HG03280 (cell line): Measurements from ENCODE around the gene CHAF1A.
A peak's percentile ranks its signal among the peaks of the same experiment; 100 is the strongest.

ENCODE experiments used
- ATAC-seq: cut with Tn5 transposase; IDR thresholded peaks from one replicate; pipeline ENCODE4 v1.9.1; 2021; ENCODE audit warnings: mild to moderate bottlenecking, moderate library complexity; ENCODE audit not compliant: unreplicated experiment

Gene CHAF1A

DNA sequence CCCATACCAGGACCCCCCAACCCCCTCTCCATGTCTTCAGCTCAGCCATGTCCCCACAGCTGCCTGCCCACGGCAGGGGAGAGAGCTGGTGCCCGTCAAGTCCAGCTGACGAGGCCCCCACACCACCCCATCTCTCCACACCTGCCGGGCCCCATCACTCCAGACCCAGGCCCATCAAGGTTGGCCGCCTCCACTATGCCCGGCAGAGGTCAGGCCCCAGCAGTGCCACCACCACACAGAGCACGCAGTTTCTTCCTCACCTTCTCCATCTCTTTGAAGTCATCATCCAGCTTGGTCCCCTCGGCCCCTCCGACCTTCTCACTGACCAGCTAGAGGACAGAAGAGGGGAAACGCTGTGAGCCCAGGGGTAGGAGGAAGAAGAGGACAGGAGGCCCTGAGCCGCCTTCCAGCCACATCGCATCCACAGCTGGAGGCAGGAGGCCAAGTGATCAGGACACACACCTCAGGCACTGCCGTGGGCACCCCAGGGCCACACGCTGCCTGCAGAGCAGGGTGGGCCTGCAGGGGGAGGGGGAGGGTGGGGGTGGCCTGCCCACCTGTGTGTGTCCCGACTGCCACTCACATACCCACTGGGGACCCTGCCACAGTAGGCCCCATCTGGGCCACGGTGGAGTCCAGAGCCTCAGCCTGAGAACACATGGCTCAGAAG lies 35.6 kb upstream of the CHAF1A start:
- no peak for ATAC-seq

- ATAC-seq, result no peak
Observed at GRCh38 chr19:4367336-4367723, 35.1 kb upstream of the CHAF1A start.

GRCh38 chr19:4367781-4368127 lies 34.7 kb upstream of the CHAF1A start:
- ATAC-seq, result no peak

DNA sequence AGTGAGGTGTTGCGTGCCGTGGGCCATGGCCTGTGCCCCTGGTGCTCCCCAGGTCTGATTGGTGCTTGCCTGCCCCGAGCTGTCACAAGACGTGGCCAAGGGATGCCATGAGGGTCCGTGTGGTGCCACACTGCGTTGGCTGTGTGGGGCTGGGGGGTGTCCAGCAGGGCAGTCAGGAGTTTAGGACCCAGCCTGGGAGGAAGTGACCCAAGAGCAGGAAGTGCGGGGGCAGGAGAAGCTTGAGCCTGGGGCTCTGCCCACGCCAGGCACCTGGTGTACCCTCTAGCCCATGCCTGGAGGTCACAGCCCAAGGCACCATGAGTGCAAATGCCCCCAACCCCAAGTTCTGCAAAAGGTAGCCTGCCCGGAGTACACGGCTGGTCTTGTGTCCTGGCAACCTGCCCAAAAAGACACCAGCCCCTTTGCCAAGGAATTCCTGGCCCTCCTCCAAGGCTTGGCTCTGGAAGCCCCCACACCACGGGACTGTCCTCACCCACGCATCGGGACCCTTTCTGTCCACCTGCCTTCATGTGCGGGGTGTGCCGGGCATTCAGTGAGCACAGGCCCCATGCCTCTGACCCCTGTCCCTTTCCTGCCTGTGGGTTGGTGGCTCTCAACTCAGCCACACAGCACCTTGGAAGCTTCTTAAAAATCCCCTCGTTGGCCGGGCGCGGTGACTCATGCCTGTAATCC lies 34.2 kb upstream of the CHAF1A start:
- ATAC-seq, result no peak

GRCh38 chr19:4369109-4369887 lies 33.1 kb upstream of the CHAF1A start:
- peak; percentile 50 for ATAC-seq

DNA sequence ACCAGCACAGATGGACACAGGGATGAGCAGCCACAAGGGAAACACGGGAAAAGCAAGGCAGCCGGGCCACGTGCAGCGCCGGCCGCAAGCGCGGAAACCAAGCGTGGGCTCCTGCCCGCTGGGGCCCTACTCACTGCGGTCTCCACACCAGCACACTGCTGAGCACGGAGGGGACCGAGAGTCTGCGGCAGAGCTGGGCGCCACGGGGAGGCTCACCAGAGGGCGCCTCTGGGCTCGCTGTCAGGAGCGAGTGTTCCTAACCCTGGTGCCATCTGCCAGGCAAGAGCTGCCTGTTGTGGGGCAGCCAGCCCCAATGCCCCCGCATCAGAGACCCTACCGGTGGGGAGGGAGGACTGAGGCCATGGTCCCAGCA lies 32.6 kb upstream of the CHAF1A start:
- peak; percentile 41 for ATAC-seq

DNA sequence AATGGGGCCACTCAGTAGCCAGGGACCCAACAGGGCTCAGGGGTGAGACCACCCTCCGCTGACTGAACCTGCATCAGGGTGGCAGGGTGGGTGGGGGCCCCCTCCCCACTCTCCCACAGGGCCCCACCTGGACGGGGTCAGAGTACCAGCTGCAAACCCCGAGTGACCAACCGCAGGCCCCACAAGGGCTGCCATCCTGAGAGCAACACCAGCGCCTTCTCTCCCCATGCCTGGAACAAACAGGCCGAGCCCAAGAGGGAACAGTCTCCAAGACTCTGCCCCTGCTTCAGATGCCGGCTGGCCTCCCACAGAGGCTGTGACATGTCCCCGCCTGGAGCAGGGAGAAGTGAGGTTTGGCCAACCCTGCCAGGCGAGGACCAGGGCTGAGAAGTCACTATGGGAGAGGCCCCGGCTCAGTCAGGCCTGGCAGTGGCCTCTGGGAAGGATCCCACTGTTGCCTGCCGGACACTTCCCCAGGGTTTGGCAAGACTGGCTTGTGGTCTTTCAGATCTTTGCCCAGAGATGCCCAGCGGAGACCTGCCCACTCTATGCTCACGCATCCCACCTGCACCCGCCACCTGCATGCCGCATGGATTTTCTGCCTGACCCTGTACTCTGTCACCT lies 31.9 kb upstream of the CHAF1A start:
- ATAC-seq, result no peak

DNA sequence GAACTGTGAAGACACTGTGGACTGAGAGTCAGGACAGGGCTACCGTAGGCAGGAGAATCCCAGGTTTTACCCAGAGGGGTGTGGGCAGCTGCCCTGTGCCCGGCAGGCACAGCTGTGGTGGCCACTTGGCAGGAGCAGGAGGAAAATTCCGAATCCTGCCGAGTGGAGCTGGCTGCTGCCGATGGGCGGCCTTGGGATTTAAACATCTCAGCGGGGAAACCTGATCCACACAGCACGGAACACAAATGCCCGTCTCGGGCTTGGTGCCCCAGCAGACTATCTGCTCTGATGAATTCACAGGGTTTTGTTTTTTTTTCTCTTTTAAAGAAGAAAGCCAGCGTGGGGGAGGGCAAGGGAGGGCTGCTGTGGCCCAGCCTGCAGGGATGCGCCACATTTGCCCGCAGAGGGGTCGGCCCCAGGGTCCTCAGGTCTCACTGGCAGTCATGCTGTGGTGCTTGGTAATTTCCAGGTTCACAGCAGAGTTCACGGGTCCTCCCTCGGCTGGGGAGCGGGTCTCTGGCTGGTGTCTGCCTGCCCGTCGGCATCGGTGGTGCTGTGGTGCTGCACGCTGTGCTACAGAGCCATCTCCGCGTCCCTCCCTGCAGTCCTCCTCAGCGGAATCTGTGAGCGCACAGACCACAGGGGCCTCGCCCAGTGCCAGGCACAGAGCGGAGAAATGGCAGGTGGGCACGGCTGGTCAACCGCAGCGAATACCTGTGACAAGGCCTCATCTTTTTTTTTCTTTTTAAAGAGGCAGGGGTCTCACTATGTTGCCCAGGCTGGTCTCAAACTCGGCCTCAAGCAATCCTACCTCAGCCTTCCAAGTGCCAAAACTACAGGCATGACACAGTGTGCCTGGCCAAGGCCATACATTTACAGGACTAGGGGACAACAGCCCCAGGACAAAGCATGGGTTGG lies 30.9 kb upstream of the CHAF1A start:
- ATAC-seq, result no peak

DNA sequence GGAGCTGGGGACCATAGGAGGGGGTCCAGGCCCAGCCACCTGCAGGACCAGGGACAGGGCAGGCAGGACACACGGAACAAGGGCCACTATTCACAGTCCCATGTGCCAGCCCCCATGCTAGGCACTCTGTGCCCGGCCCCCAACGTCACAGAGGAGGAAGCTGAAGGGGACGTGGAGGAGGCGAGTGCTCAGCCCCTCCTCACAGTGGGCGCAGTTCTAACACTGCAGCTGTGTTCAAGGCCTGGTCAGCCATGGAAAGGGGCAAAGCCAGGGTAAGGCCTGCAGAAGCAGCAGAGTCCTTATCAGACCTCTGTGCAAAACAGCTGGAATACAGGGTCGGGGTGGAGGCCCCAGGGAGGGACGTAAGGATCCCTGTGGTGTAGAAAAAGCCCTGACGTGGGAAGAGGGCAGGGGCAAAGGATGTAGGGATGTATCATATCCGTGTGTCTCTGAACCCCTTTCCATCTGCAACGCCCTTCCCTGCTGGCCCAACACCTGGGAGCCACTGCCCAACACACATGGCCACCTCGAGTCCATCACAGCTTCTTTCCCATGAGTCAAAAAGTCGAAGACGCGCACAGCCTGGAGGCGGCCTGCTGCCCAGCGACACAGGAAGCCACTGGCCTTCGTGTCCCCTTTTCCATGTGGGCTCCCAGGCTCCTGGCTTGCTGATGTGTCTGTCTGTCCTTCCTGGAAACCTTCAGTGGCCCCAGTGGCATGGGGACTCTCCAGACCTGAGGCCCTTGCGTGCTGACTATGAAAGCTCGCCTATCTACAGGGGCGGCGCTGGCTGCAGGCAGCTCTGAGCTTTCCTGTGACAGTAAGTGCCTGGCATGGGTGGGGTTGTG lies 30.1 kb upstream of the CHAF1A start:
- ATAC-seq, result no peak

GRCh38 chr19:4373013-4373367 lies 29.4 kb upstream of the CHAF1A start:
- no peak for ATAC-seq

DNA sequence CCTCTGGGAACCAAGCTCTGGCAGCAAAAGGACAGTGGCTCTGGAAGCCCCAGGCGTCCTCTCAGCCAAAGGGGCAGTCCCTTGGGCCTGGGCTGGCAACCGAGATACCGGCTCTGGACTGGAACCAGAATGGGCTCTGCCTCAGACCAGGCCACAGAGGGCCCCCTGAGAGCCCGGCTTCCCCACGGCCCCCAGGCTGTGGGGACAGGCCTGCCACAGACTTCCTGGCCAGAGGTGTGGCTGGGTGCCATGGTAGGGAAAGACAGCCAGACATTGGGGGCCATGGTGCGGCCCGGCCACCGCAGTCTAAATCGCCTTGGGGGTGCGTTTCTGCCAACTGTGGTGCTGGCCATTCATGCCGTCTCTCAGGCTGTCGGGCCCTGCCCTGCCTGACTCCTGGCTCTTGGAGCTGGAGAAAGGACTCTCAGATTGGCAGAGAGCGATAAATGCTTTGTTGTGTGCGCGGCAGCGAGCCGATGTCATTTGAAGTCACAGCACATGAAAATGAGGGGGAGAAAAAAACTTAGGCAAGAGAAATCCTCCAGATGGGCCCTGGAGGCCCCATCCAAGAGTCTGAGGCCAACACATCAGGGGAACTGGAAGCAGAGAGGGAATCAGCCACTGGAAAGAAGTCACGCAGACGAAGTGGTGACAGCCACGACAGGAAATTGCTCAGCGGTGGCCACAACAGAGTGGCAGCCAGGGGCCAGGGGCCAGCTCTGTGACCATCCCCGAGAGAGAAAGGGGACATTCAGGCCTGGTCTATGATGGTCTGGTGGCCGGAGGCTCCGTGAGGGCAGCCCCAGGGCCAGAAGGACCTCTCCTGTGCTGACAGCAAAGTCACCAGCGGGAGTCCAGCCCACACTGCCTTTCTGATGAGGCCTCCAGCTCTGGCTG lies 28.6 kb upstream of the CHAF1A start:
- ATAC-seq, result no peak

GRCh38 chr19:4374498-4375163 lies 27.8 kb upstream of the CHAF1A start:
- ATAC-seq, result no peak

GRCh38 chr19:4375164-4376027 lies 27.0 kb upstream of the CHAF1A start:
- ATAC-seq, result no peak

- ATAC-seq, result no peak
Observed at GRCh38 chr19:4376028-4376670, 26.3 kb upstream of the CHAF1A start.

DNA sequence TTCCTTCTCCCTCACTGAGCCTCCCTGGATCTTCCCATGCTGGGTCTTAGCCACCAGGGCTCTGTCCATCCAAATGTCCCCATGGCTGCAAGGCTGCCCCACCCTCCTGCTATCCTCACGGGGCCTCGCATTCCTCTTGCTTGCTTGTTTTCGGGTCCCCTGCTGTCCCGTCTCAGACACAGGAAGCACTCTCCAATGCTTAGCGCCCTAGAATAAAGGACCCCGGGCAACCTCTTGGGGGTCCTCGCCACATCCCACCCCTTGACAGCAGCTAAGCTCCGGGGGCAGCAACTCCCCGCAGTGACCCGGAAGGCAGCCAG lies 25.8 kb upstream of the CHAF1A start:
- no peak for ATAC-seq

GRCh38 chr19:4376991-4377781 lies 25.3 kb upstream of the CHAF1A start:
- ATAC-seq, result no peak
